ENCODE measurements around the gene DBN1.
A peak's percentile ranks its signal among the peaks of the same experiment; 100 is the strongest.

DBN1 gene

GRCh38 chr5:177455036-177455660, 18.3 kb downstream of the DBN1 start:
- DNase-seq = no peak

DNA sequence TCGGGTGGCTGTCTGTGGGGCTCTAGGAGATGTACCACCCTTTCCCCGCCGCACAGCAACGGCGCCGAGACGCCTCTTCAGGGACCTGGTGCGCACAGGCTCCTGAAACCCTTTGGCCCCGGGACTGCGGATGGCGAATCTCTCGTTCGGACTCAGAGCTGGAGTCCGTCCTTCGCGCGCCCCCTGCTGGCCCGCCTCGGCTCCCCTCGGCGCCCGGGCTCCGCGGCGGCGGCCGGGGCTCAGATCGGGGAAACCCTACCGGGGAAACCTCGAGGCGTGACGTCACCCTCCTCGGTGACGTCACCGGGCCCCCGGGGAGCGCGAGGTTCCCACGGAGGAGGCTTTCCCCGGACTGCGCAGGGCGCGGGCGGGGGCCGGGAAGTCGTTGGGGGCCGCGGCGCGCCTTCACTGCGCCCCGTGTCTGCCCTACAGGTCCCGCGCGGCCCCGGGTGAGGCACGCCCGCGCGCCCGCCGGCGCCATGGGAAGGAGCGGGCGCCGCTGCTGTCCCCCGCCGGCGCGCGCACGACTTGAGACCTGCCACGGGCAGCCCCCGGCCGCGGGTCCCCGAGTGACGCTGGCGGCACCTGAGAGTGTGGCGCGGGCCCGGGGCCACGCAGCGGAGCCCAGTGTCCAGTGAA, 18.9 kb downstream of the DBN1 start:
- peak; percentile 79 for DNase-seq

DNA sequence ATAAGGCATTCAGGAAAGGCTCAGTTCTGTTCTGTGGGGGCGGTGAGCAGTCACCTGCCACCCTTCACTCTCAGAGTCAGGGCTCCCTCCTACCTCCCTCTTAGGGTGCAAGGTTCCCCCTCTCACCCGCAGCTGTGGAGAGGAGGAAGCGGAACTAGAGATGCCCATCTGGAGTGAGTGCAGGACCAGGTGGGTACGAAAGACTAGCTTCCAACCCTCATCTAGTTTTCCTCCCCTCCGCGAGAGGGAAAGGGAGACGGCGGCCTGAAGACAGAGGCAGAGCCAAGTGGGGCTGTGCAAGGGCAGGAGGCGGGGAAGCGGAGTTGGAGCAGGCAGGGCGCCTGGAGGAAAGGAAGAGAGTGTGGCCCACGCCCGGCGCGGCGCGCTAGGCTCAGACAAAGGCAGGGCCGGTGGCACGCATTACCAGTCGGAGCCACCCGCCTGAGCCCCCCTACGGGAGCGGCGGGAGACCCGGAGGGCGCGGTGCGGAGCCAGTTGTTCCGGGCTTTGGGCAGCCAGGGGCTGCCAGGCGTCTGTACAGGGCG, 19.5 kb downstream of the DBN1 start:
- DNase-seq = no peak

DNA sequence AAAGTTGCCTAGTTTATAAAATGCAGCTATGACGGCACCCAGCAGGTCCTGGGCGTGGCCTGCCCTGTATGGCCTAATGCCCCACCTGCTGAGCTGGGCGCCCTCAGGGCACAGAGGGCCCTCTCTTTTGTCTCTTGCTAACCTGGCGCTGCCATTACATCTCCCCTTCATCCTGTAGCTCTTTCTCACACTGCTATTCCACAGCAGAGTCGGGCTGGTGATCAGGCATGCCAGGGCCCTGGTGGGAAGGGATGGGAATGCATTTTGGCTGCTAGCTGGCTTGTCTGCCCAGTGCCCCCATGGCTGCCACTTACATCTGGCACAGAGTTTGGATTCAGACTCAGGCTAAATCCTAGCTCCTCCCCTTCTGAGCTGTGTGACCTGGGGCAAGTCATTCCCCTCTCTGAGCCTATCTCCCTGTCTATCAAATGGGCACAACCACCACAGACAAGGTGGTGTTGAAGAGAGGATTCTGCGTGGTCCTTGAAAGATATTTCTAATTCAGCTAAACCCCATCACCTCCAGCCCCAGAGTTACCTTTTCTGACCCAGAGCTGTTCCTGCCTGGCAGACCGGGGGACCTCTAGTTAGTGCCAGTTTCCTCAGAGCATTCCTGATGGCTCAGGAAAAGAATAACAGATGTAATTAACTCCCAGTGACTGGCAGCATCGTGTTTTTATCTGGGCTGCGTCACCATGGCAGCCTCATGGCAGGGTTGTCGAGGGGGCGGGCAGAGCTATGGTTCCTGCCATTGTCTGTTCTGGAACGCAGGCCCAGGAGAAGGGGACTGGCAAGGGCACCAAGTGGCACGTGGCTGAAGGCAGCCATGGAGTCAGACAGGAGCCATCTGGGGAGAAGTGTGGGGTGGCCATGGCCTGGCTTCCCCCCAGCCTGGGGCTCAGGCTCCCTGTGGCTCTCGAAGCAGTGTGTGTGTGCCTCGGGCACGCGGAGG, 20.5 kb downstream of the DBN1 start:
- no peak for DNase-seq

GRCh38 chr5:177450667-177451424, 22.6 kb downstream of the DBN1 start:
- DNase-seq = no peak

GRCh38 chr5:177449140-177450061, 24.0 kb downstream of the DBN1 start:
- no peak for DNase-seq

DNA sequence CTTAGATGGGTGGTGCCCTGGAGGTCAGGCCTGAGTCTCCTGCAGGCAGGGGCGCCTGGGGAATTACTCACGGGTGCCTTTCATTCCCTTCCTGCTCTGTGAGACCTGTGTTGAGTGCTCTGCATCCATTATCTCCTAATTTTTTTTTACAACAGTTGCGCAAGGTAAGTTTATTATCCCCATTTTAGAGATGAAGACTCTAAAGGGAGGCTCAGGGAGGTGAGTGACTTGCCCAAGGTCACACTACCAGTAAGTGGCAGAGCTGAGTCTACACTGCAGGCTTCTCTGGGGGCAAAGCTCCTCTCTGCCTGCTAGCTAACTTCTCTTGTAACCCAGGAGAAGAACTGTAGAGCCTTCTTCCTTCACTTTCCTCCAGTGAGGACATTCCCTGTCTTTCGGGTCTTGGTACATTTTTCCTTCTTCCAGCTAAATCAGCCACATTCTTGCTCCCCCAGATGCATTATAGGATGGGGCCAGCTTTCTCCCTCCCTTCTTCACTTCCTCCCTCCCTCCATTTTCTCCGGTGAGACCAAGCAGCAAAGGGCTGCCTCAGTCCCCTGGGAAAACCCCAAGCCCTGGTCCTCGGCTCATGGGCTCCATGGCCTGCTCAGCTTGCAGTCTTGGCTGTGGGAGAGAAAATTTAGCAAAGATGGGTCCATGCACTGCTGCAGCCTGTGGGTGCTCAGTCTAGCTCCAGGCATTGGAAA, 25.0 kb downstream of the DBN1 start:
- no peak for DNase-seq

DNA sequence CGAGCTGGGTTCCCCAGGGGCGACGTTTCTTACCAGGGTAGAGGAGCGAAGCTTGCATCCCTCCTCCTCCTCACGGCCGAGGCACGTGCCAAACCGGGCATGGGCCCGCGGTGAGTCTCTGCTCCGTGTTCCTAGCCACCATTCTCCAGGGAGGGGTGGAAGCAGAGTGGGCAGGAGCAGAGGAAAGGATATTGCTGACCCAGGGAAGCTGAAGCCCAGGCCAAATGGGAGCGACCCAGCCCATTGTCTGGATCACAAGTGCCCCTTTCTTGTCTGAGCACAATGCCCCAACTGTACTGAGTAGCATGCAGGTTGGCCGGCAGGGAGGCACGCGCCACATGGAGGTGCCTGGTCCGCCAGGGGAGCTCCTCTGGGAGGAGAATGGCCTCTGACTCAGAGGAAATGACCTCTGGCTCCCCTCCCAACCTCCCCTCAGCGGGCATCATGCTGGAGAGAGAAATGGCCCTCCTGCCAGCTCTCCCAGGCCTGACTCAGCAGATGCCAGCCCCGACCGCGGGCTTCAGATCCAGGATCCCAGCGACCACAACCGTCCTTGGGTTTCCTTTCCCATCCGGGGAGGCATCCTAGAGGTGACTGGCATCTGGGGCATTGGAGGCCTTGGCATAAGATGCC, 25.7 kb downstream of the DBN1 start:
- DNase-seq = peak; percentile 44

GRCh38 chr5:177447066-177447610, 26.3 kb downstream of the DBN1 start:
- DNase-seq = no peak

DNA sequence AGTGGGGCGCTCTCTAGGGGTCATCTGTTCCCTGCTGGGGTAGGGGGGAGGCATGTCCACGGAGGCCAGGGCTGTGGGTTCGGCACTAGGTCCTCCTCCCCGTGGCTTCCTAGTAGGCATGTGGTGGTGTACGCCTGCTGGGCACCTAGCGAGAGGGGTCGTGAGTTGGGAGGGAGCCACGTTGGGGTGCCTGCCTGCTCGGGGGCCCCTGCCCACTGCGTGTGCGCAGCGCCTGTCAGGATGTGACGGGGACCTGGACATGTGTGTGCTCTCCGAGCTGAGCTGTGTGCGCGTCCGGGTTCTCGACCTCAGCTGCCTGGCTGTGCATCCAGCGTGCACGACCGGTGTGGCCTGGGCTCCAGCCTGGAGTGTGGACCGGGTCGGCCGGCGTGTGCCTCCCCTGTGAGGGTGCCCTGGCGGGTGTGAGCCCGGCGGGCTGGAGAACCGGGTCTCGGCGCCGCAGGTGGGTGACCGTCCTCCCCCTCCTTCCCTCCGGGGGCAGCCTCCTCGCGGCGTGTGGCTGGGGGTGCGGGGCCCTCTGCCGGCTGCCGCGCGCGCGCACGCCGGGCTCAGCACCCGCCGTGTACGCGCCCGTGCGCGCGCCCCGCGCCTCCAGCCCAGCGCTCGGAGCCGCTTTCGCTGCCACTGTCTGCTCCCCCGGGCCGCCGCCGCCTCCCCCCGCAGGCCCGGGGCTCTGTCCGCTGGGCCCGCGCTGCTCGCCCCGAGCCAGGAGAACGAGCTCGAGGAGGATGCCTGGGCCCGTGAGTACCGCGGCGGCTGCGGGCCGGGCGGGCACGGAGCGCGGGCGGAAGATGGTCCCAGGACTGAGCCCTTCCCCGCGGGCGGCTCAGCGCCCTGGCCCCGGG, 27.0 kb downstream of the DBN1 start, which contains the start of gene PRR7:
Gene PRR7, plus strand, starts transcription at position 615 of the 866 bp plus-strand sequence. CDS start 8,254 bp downstream, outside the sequence.
- DNase-seq = no peak

GRCh38 chr5:177445917-177446199, 27.6 kb downstream of the DBN1 start:
- no peak for DNase-seq

DNA sequence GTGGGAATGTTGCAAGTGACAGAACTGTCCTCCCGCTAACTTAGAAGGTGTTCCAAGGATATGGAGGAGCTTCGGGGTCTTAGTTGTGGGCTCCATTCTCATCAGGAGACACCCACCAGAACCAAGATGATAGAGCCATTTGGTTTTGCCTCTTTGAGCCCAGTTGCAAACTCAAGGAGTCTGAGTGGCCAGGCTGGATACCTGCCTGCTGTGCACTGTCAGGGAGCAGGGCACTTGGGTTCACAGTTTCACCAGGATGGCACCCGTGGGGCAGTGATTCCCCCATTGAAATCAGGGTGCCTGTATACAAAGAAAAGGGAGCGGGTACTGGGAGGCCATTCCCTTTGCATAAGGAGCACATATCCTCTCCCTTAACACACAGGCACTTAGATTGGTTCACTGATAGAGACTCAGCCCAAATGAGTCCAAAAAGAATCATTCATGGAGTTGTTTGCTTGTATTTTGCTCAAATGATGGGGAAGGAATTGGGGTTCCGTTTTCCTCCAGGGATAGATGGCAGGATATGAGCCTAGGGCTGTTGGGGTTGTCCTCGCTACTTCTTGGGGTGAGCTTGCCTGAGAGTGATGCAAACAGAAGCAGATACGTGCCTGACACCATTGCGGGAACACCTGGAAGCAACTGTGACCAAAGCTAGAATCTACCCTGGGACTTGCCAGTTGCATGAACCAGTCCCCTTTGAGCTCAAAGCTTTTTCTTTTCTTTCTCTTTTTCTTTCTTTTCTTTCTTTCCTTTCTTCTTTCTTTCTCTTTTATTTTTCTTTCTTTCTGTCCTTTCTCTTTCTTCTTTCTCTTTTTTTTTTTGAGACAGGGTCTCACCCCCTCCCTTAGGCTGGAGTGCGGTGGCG, 28.1 kb downstream of the DBN1 start:
- no peak for DNase-seq

DNA sequence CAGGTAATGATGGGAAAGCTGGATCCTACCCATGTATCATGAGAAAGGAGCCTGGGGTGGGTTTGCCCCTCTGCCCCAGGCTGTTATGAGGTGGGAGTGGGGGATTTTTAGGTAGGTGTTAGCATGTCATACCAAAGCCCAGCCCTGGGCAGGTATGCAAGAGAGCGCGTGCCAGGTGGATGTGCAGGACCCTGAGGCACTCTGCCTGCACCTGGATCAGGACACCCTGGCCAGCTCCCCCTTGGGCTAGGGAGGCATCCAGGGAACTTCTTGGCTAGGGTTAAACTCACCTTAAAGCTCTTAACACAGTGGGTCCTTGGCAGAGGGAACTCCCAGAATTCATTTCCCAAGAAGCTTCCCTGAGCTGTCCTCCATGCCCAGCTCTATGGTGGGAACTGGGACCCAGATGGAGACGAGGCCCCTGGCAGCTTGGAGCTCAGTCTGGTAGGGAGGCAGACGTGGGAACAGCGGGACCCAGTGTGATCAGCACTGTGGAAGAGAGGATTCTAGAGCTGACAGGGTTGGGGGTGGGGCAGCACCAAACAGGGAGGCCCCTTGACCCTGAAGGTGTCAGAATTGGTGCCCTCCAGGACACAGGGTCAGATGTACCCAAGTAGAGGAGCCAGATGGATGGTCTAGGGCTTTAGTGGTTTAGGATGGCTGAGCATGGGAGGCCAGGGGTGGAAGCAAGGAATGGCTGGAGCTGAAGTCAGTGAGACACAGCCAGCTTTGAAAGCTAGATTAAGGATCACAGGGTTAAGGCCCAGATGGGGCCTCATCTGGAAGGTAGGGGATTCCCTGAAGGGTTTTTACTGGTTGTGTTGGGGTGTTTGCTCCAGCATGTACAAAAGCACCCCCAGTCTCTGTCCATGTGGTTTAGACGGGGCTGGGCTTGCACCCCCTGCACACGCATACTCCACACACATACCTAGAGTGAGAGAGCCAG, 29.1 kb downstream of the DBN1 start:
- DNase-seq = no peak

- no peak for DNase-seq
Observed at GRCh38 chr5:177443144-177443983, 30.1 kb downstream of the DBN1 start.

- no peak for DNase-seq
Observed at GRCh38 chr5:177442066-177442826, 31.2 kb downstream of the DBN1 start.
